Epidermal melanocyte (primary cell): ENCODE data around the gene DEPDC1.
"Not testable (repeated sequence)": the region's sequence is repeated elsewhere in the genome, so short reads cannot be mapped to it uniquely, and the experiment has no call there.

Source experiments
- DNase-seq: peaks from one replicate; pipeline ENCODE4 v3.0.0; 2011; ENCODE audit warnings: low spot score; ENCODE audit not compliant: insufficient read length

The DEPDC1 gene

GRCh38 chr1:68478662-68479061, 18.2 kb downstream of the DEPDC1 start:
- DNase-seq, result no peak

GRCh38 chr1:68476626-68477025, 20.3 kb downstream of the DEPDC1 start:
- not testable (repeated sequence) for DNase-seq

- no peak for DNase-seq
These were observed 23.8 kb downstream of the DEPDC1 start for GRCh38 chr1:68473060-68473459.

- no peak for DNase-seq
These were observed 26.4 kb downstream of the DEPDC1 start for GRCh38 chr1:68470388-68470970.

DNA sequence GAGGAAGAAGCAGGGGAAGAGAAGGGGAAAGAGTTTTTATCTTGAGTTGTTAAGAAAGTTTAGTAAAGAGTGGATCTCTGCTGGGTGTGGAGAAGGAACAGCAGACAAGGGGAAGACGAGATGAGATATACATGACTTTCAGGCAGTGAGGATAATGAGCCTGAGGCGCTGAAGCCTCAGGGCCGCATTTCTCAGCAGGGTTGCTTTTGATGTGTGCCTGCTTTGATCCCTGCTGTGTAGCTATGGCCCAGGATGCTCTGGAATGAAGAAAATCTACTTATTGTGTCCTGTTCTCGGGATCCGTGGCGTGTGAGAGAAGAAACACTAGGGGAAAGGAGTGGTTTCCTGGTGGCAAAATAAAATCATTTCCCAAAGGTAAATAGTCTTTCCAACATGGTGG, 32.0 kb downstream of the DEPDC1 start:
- no peak for DNase-seq

DNA sequence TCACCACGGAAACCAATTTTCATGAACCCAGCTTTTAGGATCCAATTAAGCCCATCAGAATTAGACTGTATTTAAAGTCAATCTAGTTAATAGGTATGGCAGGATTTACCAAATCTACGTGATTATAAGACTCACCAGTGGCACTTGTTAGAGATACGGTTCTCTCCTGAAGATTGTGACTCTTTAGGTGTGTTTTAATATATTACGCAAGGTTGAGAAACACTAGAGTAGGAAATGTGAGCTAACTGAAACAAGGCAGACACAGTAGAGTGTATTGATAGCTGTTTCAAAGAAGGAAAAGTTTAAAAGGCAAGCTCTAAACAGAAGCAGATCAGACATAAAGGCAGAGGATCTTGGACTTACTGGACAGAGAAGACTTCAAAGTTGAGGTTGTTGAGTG, 35.9 kb downstream of the DEPDC1 start:
- DNase-seq, result no peak

GRCh38 chr1:68459796-68460195, 37.1 kb downstream of the DEPDC1 start:
- no peak for DNase-seq

GRCh38 chr1:68459091-68459490, 37.8 kb downstream of the DEPDC1 start:
- no peak for DNase-seq

DNA sequence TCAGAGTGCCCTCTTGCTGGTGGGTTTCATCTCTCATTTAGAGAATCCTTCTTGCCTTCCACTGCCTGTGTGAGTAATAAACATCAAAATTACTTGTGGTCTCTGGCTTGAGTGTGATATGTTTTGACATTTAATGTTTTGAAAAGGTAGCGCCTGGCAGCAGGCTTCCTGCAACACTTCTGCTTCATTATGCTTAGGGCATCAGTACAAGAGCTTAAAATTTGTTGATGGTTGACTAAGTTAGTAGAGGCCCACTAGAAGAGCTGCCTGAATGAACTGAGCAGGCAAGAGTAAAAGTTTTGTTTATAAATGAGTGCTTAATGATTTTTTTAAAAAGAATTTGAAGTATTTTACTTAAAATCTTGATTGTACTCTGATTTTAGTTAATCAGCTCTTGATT, 40.7 kb downstream of the DEPDC1 start:
- no peak for DNase-seq

DNA sequence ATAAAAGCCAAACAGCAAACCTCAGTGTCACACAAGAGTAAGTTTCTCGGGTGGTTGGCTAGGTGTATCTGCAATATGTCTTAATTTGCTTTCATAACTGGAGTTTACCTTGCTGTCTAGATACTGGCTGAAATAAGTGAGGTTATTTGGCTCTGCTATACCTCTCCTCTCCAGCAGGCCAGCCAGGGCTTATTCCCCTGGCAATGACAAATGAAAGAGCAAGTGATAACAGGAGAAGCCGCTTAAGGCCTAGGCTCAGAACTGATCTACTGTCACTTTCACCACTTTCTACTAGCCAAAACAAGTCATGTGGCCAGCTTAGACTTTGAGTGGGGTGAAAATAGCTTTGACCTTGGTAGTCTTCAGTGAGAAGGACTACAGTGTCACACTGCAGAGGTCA, 42.3 kb downstream of the DEPDC1 start:
- no peak for DNase-seq

- no peak for DNase-seq
These were observed 43.7 kb downstream of the DEPDC1 start for GRCh38 chr1:68453060-68453670.

GRCh38 chr1:68449901-68450300, 47.0 kb downstream of the DEPDC1 start, which contains the start of gene RPE65:
Gene RPE65, minus strand, starts transcription at chr1:68449954. Its CDS starts 49 bp downstream, at chr1:68449905.
- DNase-seq, result no peak

DNA sequence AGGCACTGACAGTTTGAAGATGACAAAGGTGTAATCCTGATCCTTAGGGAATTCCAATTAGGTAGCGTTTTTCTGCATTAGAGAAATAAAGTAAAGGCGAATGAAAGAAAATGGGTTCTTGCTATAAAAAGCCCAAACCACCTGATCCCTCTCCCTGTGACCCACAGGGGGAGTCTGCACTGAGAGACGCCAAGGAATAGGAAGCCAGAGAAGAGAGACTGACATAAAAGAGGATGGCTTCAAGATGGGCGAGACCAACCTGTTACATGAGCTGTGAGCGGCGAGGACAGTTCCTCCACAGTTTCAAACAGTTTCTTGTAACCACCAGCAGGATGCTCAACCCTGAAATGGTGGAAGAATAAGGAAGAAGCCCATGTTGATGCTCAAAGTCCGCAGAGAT, 48.5 kb downstream of the DEPDC1 start:
- DNase-seq, result no peak

DNA sequence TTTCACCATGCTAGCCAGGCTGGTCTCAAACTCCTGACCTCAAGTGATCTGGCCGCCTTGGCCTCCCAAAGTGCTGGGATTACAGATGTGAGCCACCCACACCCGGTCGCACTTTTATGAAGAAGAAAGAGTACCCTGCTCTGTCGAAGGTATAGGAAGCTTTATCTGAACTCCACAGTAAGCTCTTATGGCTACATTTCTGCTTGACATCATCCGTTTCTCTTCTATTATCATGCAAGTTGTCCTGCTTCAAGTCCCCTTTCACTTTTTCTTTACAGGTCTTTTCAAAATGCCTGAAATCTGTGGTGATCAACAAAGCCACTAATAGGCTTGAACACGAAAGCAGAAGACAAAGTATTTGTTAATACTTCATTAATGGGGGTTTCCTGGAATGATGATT, 51.2 kb downstream of the DEPDC1 start:
- DNase-seq, result no peak

DNA sequence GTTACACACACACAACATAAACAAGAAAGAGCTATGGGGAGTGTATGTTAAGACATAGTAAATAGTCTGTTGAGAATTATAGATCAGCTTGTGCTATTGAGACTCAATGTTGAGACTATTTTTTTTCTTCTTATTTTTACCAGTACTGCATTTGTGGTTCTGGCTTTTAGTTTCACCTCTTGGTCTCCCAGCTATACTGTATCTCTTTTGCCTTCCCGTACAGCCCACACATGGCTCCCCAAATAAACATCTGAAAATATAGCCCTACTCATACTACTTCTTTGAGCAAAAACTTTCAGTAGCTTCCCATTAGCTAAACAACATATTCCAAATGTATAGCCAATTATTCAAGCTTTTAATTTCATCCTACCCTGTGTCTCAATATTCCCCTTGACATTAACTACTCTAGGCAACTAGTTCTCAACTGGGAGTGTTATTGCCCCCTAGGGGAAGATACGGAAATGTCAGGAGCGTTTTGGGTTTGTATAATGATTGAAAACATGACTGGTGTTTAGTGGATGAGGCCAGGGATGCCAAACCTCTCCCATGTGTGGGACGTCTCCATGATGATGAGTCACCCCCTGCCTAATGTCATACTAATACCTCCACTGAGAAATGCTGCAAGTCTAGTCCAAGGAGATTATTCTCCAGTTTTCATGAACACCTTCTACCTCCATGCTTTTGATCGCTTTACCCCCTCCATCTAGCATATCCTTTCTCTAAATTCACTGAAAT, 53.9 kb downstream of the DEPDC1 start:
- DNase-seq, result peak; percentile 48

DNA sequence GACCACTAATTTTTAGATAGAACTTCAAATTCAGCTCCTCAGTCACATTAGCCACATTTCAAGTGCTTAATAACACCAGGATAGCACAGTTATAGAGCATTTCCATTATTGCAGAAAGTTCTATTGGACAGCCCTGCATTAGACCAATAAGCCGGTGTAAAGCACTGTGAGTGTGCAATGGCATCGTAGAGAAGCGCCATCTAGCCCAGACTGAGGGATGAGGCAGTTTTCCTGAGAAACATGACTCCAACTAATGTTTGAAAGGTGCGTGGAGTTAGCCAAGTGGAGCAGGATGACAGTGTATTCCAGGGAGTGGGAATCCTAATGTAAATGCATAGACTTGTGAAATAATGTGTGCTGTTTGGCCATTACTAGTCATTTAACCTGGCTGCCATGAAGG, 54.9 kb downstream of the DEPDC1 start:
- no peak for DNase-seq

- DNase-seq, result no peak
These were observed 58.6 kb downstream of the DEPDC1 start for GRCh38 chr1:68438310-68438709.

- DNase-seq, result no peak
These were observed 63.5 kb downstream of the DEPDC1 start for GRCh38 chr1:68433395-68433794.

DNA sequence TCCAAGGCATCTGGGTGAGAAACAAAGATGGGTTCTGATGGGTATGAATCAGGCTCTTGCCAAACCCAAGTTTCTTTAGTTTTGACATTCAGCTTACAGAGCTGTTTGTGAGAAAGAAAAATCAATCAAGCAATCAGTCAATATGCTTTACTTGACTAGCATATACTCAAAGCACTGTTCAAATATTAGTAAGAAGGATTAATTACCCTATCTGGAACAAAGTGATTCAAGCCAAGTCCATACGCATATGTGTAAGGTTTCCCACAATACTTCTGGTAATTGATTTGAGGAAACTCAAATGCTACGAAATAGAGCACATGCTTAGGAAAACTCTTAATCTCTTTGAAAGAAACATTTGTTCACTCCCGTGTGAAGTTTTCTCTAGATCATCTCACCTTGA, 65.8 kb downstream of the DEPDC1 start:
- no peak for DNase-seq

GRCh38 chr1:68429233-68429808, 67.6 kb downstream of the DEPDC1 start:
- DNase-seq, result no peak

DNA sequence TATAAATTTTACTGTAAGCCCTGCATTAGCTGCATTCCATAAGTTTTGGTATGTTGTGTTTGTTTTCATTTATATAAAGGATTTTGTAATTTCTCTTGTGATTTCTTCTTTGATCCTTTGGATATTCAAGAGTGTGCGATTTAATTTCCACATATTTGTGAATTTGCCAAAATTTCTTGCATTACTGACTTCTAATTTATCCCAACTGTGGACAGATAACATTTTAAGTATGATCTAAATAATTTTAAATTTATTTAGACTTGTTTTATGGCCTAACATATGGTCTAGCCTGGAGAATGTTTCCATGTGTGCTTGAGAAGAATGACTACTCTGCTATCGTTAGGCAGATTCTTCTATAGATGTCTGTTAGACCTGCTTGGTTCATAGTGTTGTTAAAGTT, 70.3 kb downstream of the DEPDC1 start:
- DNase-seq, result no peak
